GM20000 (cell line): ENCODE measurements around the gene ESCO1.

ENCODE experiments used
- DNase-seq: peaks from one replicate; pipeline ENCODE4 v3.0.0; 2012; ENCODE audit warnings: low spot score
- CTCF ChIP-seq: IDR thresholded peaks from 2 replicates; pipeline ENCODE4 v1.5.1; 2012; ENCODE audit warnings: mild to moderate bottlenecking, control low read depth; ENCODE audit errors: extremely low read depth, missing control alignments

ESCO1 gene

DNA sequence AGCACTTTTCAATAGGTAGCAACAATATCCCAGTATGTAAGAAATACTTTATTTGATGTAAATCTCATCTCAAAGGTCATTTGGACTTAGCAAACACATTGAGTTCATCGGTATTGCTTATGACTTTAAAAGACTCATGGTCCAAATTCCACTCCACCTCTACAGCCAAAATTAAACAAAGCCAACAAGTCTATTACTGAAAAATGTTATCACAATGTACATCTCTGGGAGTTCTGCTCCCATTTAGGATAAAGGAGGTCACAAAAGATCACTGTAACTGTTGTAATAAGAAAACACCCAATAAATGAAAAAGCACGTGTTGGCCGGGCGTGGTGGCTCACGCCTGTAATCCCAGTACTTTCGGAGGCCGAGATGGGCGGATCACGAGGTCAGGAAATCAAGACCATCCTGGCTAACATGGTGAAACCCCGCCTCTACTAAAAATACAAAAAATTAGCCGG lies 50.0 kb downstream of the ESCO1 start:
- TF ChIP-seq CTCF: no peak
- no peak for DNase-seq

DNA sequence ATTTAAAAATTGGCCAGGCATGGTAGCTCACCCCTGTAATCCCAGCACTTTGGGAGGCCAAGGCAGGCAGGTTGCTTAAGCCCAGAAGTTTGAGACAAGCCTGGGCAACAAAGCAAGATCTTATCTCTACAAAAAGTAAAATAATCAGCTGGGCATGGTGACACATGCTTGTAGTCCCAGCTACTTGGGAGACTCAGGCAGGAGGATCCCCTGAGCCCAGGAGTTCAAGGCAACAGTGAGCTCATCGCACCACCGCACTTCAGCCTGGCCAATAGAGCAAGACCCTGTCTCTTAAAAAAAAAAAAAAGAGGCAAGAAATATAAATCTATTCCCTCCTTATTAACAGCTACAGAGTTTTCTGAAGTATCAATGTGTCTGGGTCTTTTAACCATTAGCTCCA lies 51.9 kb downstream of the ESCO1 start:
- TF ChIP-seq CTCF: no peak
- DNase-seq: no peak

- no peak for TF ChIP-seq CTCF
- DNase-seq: no peak
Measured at GRCh38 chr18:21546423-21546822, 54.1 kb downstream of the ESCO1 start.

DNA sequence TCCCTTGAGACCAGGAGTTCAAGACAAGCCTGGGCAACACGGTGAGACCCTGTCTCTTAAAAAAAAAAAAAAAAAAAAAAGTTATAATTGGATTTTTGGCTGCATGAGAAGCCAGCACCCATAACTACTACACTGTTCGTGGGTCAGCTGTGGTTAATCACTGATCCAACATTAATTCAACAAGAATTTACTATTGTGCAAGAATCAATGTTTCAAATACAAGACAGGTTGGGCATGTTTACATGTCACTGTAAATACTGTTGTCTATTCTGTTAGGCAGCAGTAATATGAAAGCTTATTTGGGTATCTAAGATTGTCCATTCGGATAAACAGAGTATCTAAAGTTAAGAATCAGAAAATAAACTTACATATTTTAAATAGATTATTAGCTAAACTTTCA lies 62.3 kb downstream of the ESCO1 start:
- DNase-seq: no peak
- TF ChIP-seq CTCF: no peak

GRCh38 chr18:21534327-21534726 lies 66.2 kb downstream of the ESCO1 start:
- DNase-seq: no peak
- TF ChIP-seq CTCF: no peak

- TF ChIP-seq CTCF: no peak
- no peak for DNase-seq
Measured at GRCh38 chr18:21526463-21526862, 74.0 kb downstream of the ESCO1 start.

GRCh38 chr18:21525916-21526315 lies 74.6 kb downstream of the ESCO1 start:
- no peak for TF ChIP-seq CTCF
- no peak for DNase-seq
